Endodermal cell (in vitro differentiated cells): ENCODE data around the gene CEP76. TPM values are rescaled to one million over a fixed set of nuclear protein-coding genes. Genes with fewer than 3 reads are reported as not detected.

Experiments
- DNase-seq: peaks from one replicate; pipeline ENCODE4 v3.0.0-alpha.2; 2017
- H3K27ac ChIP-seq: 2 replicates; pipeline ENCODE4 v1.5.1; 2013; ENCODE audit warnings: mild to moderate bottlenecking, low read depth, low read length, moderate library complexity
- H3K27me3 ChIP-seq: 2 replicates; pipeline ENCODE4 v1.6.1; 2013; ENCODE audit warnings: mild to moderate bottlenecking, low read length, moderate library complexity; ENCODE audit not compliant: insufficient read depth, control insufficient read depth, poor library complexity, severe bottlenecking
- H3K36me3 ChIP-seq: 2 replicates; pipeline ENCODE4 v1.7.0; 2013; ENCODE audit warnings: mild to moderate bottlenecking, low read length, moderate library complexity; ENCODE audit not compliant: control insufficient read depth, insufficient read depth
- H3K4me1 ChIP-seq: one replicate; pipeline ENCODE4 v1.7.0; 2013; ENCODE audit warnings: low read length; ENCODE audit not compliant: control insufficient read depth, insufficient read depth
- H3K4me3 ChIP-seq: 2 replicates; pipeline ENCODE4 v1.5.1; 2013; ENCODE audit warnings: mild to moderate bottlenecking, low read length, moderate library complexity
- H3K9ac ChIP-seq: 2 replicates; pipeline ENCODE4 v1.6.1; 2013; ENCODE audit warnings: mild to moderate bottlenecking, low read length, moderate library complexity; ENCODE audit not compliant: poor library complexity, severe bottlenecking; ENCODE audit errors: extremely low read depth
- H3K9me3 ChIP-seq: 2 replicates; pipeline ENCODE4 v1.6.1; 2013; ENCODE audit warnings: mild to moderate bottlenecking, low read length, moderate library complexity; ENCODE audit not compliant: control insufficient read depth
- H3K27ac Mint-ChIP-seq: 2 replicates; pipeline ENCODE4 v1.8.0; 2020; ENCODE audit warnings: mixed read lengths
- H3K27me3 Mint-ChIP-seq: 2 replicates; pipeline ENCODE4 v1.8.0; 2021; ENCODE audit warnings: mild to moderate bottlenecking, mixed read lengths; ENCODE audit not compliant: insufficient read depth
- H3K36me3 Mint-ChIP-seq: 2 replicates; pipeline ENCODE4 v1.8.0; 2020; ENCODE audit warnings: low read depth, mixed read lengths
- H3K4me1 Mint-ChIP-seq: 2 replicates; pipeline ENCODE4 v1.8.0; 2020; ENCODE audit warnings: mixed read lengths
- H3K4me3 Mint-ChIP-seq: 2 replicates; pipeline ENCODE4 v1.8.0; 2020; ENCODE audit warnings: mild to moderate bottlenecking, moderate library complexity, mixed read lengths
- H3K9me3 Mint-ChIP-seq: 2 replicates; pipeline ENCODE4 v1.8.0; 2020; ENCODE audit warnings: mild to moderate bottlenecking, mixed read lengths
- CTCF ChIP-seq: fragments of 200-600 bp; sonication (generic); conservative IDR thresholded peaks from 2 replicates; pipeline ENCODE4 v1.5.0; 2021; ENCODE audit warnings: antibody characterized with exemption, mild to moderate bottlenecking
- WGBS, 2 experiments: methylation state at CpG; one replicate each; pipeline versions ENCODE4 v1.1.5 to v1.1.7; 2013; ENCODE audit warnings: missing lambda C conversion rate in 2 of 2, mixed read lengths in 1 of 2; ENCODE audit not compliant: insufficient coverage in 1 of 2, insufficient read length in 1 of 2; 5-methylcytosine and 5-hydroxymethylcytosine counted together
- total RNA-seq, 2 donors: library from RNA; stranded (reverse); fragmentation: NEBNext Ultra II Directional in 1 of 2; extraction: Animal tissue kit (Norgen Biotek cat#: 25700) in 1 of 2; gene quantifications; 2 replicates in 1 of 2; 3 replicates in 1 of 2; pipeline ENCODE4 v1.2.1, GENCODE V29; 2021

Gene CEP76
- total RNA-seq, 2 donors from 2014 or later, result 17.8 to 19.2 TPM

- WGBS, 2 experiments, result 90 to 100% methylated on average over 2 to 3 of the region's 3 CpGs
- TF ChIP-seq CTCF, result no peak
- H3K9ac ChIP-seq, result no peak overlapping the region
- no peak for DNase-seq
- H3K36me3 Mint-ChIP-seq, result peaks cover 27% of the 10 kb centered on the region
- no peaks in the 10 kb centered on the region for H3K9me3 Mint-ChIP-seq
- H3K27ac Mint-ChIP-seq, result no peak overlapping the region
- no peak overlapping the region for H3K27ac ChIP-seq
- H3K4me1 ChIP-seq, result no peaks in the 10 kb centered on the region
- peaks cover 40% of the 10 kb centered on the region for H3K36me3 ChIP-seq
- peaks cover 17% of the 10 kb centered on the region for H3K4me1 Mint-ChIP-seq
- no peaks in the 10 kb centered on the region for H3K9me3 ChIP-seq
- peak overlapping the region; percentile 97 for H3K4me3 Mint-ChIP-seq
- H3K27me3 ChIP-seq, result no peaks in the 10 kb centered on the region
- H3K4me3 ChIP-seq, result peak overlapping the region; percentile 96
- H3K27me3 Mint-ChIP-seq, result no peaks in the 10 kb centered on the region
Observed at GRCh38 chr18:12701161-12701560, 1.4 kb downstream of the CEP76 start.

GRCh38 chr18:12699747-12700146 is 2.8 kb downstream of the CEP76 start:
- Mint-ChIP-seq H3K4me3 (no peak overlapping the region), H3K27ac (no peak overlapping the region), H3K36me3 (peaks cover 26% of the 10 kb centered on the region), H3K9me3 (no peaks in the 10 kb centered on the region), H3K27me3 (no peaks in the 10 kb centered on the region), H3K4me1 (peaks cover 16% of the 10 kb centered on the region)
- no peak overlapping the region for H3K27ac ChIP-seq
- no peaks in the 10 kb centered on the region for H3K27me3 ChIP-seq
- no peak for DNase-seq
- no peak overlapping the region for H3K9ac ChIP-seq
- no peaks in the 10 kb centered on the region for H3K4me1 ChIP-seq
- TF ChIP-seq CTCF, result no peak
- no peak overlapping the region for H3K4me3 ChIP-seq
- H3K36me3 ChIP-seq, result peaks cover 42% of the 10 kb centered on the region
- H3K9me3 ChIP-seq, result no peaks in the 10 kb centered on the region
- whole genome bisulfite sequencing, 2 experiments, result no CpG with 5 or more reads among the region's 2 CpGs

- no peak overlapping the region for H3K27ac ChIP-seq
- H3K9me3 Mint-ChIP-seq, result no peaks in the 10 kb centered on the region
- H3K4me3 ChIP-seq, result no peak overlapping the region
- H3K36me3 Mint-ChIP-seq, result peaks cover 38% of the 10 kb centered on the region
- H3K4me1 Mint-ChIP-seq, result no peaks in the 10 kb centered on the region
- no peak for TF ChIP-seq CTCF
- no peaks in the 10 kb centered on the region for H3K27me3 ChIP-seq
- WGBS, 2 experiments, result 93 to 97% methylated on average over 2 of the region's 2 CpGs
- H3K4me3 Mint-ChIP-seq, result no peak overlapping the region
- H3K27ac Mint-ChIP-seq, result no peak overlapping the region
- H3K36me3 ChIP-seq, result peaks cover 55% of the 10 kb centered on the region
- no peaks in the 10 kb centered on the region for H3K4me1 ChIP-seq
- H3K27me3 Mint-ChIP-seq, result no peaks in the 10 kb centered on the region
- H3K9me3 ChIP-seq, result no peaks in the 10 kb centered on the region
- no peak overlapping the region for H3K9ac ChIP-seq
- no peak for DNase-seq
Observed at GRCh38 chr18:12694032-12694431, 8.5 kb downstream of the CEP76 start.
